ENCODE data around the gene INHA. TPM values are rescaled to one million over a fixed set of nuclear protein-coding genes. Genes with fewer than 3 reads are reported as not detected.
A peak's percentile ranks its signal among the peaks of the same experiment; 100 is the strongest.

INHA gene
- total RNA-seq, 1 donor from 2014 or later: not detected

DNA sequence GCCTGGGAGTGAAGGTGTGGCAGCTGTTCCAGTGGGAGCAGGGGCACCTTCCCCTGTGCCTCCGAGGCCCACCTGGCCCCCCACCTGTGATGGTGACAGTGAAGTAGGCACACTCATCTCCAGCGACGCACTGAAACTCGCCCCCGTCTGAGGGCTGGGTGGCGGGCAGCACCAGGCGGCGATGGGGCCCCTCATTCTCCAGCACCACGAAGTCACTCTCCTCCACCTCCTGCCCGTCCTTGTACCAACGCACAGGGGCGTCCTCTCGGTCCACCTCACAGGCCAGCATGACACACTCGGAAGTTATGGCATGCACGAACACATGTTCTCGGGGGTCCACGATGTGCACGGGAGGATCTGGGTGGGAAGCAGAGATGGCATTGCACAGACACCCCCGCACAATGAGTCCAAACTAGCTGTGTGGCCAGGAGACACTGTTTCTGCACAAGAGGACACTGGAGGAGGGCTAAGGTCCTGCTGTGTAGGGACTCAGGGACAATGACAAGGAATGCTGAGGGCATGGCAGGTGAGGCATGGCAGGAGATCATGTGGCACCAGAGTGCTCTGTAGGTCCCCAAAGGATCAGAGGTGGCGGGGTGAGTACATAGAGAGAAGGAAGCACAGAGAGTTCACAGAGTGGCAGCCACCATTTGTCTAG is 8.7 kb upstream of the INHA start:
- Histone ChIP-seq H3K27ac (ENCODE audit: low read depth, low read length) (no peak overlapping the region), H3K4me3 (ENCODE audit: low read length in 3 of 3) (no peak overlapping the region), H3K9me3 (ENCODE audit: control insufficient read depth in 3 of 3, low read length in 3 of 3) (no peaks in the 10 kb centered on the region), H3K36me3 (ENCODE audit: control insufficient read depth in 3 of 3, insufficient read depth in 3 of 3, low read length in 3 of 3) (peaks cover 65 to 70% (median 69%) of the 10 kb centered on the region in 3 donors), H3K27me3 (ENCODE audit: control insufficient read depth in 3 of 3, insufficient read depth in 3 of 3, low read length in 3 of 3) (no peaks in the 10 kb centered on the region), H3K4me1 (ENCODE audit: control insufficient read depth in 3 of 3, insufficient read depth in 3 of 3, low read length in 3 of 3) (no peaks in the 10 kb centered on the region), H3K9ac (ENCODE audit: low read depth in 1 of 3, low read length in 3 of 3) (no peak overlapping the region)

DNA sequence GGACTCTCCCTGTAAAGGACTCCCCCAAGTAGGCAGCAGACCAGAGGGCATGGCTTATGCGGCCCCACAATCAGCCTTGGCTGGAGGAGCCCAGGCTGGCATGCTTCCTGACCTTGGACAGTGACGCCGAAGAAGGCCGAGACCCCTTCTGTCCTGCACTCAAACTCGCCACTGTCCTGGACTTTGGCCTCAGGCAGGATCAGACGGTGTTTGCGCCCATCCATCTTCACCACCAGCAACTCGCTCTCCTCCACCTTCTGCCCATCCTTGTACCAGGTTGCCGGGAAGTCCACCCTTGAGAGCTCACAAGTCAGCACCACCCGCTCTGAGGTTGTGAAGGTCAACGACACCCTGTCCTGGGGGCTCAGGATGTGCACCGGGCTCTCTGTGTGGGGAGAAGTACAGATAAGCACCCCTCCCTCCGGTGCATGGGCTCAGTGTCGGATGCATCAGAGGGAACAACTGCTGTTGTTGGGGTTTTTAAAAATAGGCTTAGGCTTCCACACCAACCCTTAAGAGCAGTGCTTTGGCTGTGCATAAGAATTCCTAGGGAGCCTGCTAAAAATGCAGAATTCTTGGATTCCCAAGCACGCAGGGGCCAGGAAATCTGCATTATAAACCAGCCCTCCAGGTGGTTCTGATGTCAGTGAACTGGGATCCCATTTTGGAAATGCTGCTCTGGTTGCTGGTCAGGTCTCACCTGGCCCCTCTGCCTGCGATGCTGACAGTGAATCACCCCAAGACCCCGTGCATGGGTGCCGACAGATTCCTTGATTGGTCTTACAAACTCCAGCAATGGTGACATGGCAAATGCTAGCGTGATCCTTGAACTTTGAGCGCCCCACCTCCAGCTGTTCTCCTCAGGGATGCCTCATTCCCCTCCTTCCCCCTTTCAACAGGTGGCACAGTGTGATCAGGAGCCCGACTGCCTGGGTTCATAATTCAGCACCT is 6.7 kb upstream of the INHA start:
- Histone ChIP-seq H3K27me3 (ENCODE audit: control insufficient read depth in 3 of 3, insufficient read depth in 3 of 3, low read length in 3 of 3) (no peaks in the 10 kb centered on the region), H3K36me3 (ENCODE audit: control insufficient read depth in 3 of 3, insufficient read depth in 3 of 3, low read length in 3 of 3) (peaks cover 58 to 68% (median 64%) of the 10 kb centered on the region in 3 donors), H3K9me3 (ENCODE audit: control insufficient read depth in 3 of 3, low read length in 3 of 3) (no peaks in the 10 kb centered on the region), H3K4me1 (ENCODE audit: control insufficient read depth in 3 of 3, insufficient read depth in 3 of 3, low read length in 3 of 3) (peaks cover 6 to 11% (median 9%) of the 10 kb centered on the region in 3 donors), H3K27ac (ENCODE audit: low read depth, low read length) (no peak overlapping the region), H3K9ac (ENCODE audit: low read depth in 1 of 3, low read length in 3 of 3) (no peak overlapping the region), H3K4me3 (ENCODE audit: low read length in 3 of 3) (no peak overlapping the region)

DNA sequence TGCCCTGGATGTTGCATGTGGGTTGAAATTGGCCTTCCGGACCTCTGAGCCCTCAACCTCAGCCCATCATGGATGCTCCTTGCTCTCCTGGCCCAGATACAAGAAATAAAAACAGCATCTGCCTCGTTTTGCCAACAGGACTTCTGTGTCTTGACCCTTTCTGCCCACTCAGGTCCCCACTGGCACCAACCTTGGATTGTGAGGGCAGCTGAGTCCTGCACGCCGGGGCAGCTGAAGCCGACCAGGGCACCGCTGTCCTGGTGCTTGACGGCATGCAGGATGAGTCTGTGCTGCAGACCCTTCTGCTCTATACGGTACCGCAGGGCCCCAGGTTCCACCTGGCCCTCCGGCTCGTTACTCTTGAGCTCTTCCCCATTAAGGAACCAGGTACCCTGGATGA is 5.5 kb upstream of the INHA start:
- H3K27ac ChIP-seq (ENCODE audit: low read depth, low read length): no peak overlapping the region
- H3K9me3 ChIP-seq (ENCODE audit: control insufficient read depth in 3 of 3, low read length in 3 of 3): no peaks in the 10 kb centered on the region
- H3K9ac ChIP-seq (ENCODE audit: low read depth in 1 of 3, low read length in 3 of 3): peak overlapping the region in 1 of 3 donors; percentile 33
- no peak overlapping the region for H3K4me3 ChIP-seq (ENCODE audit: low read length in 3 of 3)
- H3K4me1 ChIP-seq (ENCODE audit: control insufficient read depth in 3 of 3, insufficient read depth in 3 of 3, low read length in 3 of 3): peaks cover 7 to 14% (median 10%) of the 10 kb centered on the region in 3 donors
- H3K27me3 ChIP-seq (ENCODE audit: control insufficient read depth in 3 of 3, insufficient read depth in 3 of 3, low read length in 3 of 3): no peaks in the 10 kb centered on the region
- peaks cover 53 to 59% (median 59%) of the 10 kb centered on the region in 3 donors for H3K36me3 ChIP-seq (ENCODE audit: control insufficient read depth in 3 of 3, insufficient read depth in 3 of 3, low read length in 3 of 3)

DNA sequence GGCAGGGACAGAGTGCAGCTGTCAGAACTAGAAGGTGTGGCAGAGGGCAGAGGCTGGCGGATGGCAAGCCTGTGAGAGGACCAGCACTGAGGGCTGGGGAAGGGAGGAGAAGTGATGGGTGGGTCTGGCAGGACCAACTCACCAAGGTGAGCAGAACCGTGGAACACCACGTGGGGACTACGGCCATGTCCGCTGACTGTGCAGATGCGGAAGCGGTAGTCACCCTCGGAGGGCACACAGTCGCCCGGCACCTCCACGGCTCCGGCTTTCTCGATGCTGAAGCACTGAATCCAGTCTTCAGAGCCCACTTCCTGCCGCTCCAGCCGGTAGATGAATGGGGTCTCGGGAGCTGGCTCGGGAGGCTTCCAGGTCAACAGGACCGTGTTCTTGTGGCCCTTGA is 5.0 kb upstream of the INHA start:
- Histone ChIP-seq H3K9me3 (ENCODE audit: control insufficient read depth in 3 of 3, low read length in 3 of 3) (no peaks in the 10 kb centered on the region), H3K27me3 (ENCODE audit: control insufficient read depth in 3 of 3, insufficient read depth in 3 of 3, low read length in 3 of 3) (no peaks in the 10 kb centered on the region), H3K4me1 (ENCODE audit: control insufficient read depth in 3 of 3, insufficient read depth in 3 of 3, low read length in 3 of 3) (peaks cover 12 to 19% (median 15%) of the 10 kb centered on the region in 3 donors), H3K27ac (ENCODE audit: low read depth, low read length) (no peak overlapping the region), H3K9ac (ENCODE audit: low read depth in 1 of 3, low read length in 3 of 3) (no peak overlapping the region), H3K36me3 (ENCODE audit: control insufficient read depth in 3 of 3, insufficient read depth in 3 of 3, low read length in 3 of 3) (peaks cover 48 to 55% (median 54%) of the 10 kb centered on the region in 3 donors), H3K4me3 (ENCODE audit: low read length in 3 of 3) (no peak overlapping the region)

DNA sequence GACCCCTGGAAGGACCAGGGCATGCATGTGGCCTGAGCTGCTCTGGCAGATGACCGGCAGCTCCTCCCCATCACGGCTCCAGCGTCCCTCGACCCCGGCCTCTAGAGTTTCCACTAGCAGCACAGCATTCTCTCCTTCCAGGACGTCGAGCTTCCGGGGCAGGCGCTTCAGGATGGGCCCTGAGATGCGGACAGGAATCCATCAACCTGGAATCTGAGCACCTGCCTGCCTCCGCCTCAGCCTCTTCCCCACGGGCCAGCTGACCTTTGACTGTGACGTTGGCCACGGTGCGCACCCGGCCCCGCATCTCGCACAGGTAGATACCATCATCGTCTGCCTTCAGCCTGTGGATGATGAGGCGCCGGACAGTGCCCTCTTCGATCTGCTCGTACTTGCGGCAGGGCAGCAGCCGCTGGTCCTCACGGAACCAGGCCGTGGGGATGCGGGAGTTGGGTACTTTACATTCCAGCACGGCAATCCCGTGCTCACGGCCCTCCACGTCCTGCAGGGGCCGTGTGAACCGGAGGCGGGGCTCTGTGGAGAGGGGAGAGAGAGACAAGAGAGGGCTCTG is 4.2 kb upstream of the INHA start:
- H3K9ac ChIP-seq (ENCODE audit: low read depth in 1 of 3, low read length in 3 of 3): no peak overlapping the region
- H3K27me3 ChIP-seq (ENCODE audit: control insufficient read depth in 3 of 3, insufficient read depth in 3 of 3, low read length in 3 of 3): no peaks in the 10 kb centered on the region
- no peak overlapping the region for H3K4me3 ChIP-seq (ENCODE audit: low read length in 3 of 3)
- H3K36me3 ChIP-seq (ENCODE audit: control insufficient read depth in 3 of 3, insufficient read depth in 3 of 3, low read length in 3 of 3): peaks cover 41 to 47% (median 46%) of the 10 kb centered on the region in 3 donors
- no peaks in the 10 kb centered on the region for H3K9me3 ChIP-seq (ENCODE audit: control insufficient read depth in 3 of 3, low read length in 3 of 3)
- peaks cover 12 to 20% (median 17%) of the 10 kb centered on the region in 3 donors for H3K4me1 ChIP-seq (ENCODE audit: control insufficient read depth in 3 of 3, insufficient read depth in 3 of 3, low read length in 3 of 3)
- no peak overlapping the region for H3K27ac ChIP-seq (ENCODE audit: low read depth, low read length)

DNA sequence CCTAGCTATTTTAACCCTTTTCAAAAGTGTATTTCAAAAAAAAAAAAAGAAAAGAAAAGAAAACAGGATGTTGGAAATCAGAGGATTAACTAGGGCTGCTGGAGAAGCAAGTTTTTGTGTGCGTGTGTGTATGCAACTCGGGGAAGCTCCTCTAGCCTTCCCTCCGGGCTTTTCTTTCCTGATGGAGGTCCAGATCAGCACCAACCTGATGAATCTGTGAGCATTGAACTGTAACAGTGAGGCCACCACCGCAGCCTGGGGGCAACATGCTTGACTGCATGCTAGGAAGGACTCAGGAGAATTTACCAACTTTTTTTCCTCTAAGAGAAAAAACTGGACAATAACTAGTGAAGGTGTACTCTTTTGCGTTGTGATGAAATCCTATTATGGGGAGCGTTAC is 3.1 kb upstream of the INHA start:
- no peak overlapping the region for H3K9ac ChIP-seq (ENCODE audit: low read depth in 1 of 3, low read length in 3 of 3)
- no peaks in the 10 kb centered on the region for H3K27me3 ChIP-seq (ENCODE audit: control insufficient read depth in 3 of 3, insufficient read depth in 3 of 3, low read length in 3 of 3)
- H3K27ac ChIP-seq (ENCODE audit: low read depth, low read length): no peak overlapping the region
- H3K36me3 ChIP-seq (ENCODE audit: control insufficient read depth in 3 of 3, insufficient read depth in 3 of 3, low read length in 3 of 3): peaks cover 29 to 36% (median 35%) of the 10 kb centered on the region in 3 donors
- H3K4me1 ChIP-seq (ENCODE audit: control insufficient read depth in 3 of 3, insufficient read depth in 3 of 3, low read length in 3 of 3): peaks cover 12 to 20% (median 17%) of the 10 kb centered on the region in 3 donors
- H3K9me3 ChIP-seq (ENCODE audit: control insufficient read depth in 3 of 3, low read length in 3 of 3): no peaks in the 10 kb centered on the region
- H3K4me3 ChIP-seq (ENCODE audit: low read length in 3 of 3): no peak overlapping the region

DNA sequence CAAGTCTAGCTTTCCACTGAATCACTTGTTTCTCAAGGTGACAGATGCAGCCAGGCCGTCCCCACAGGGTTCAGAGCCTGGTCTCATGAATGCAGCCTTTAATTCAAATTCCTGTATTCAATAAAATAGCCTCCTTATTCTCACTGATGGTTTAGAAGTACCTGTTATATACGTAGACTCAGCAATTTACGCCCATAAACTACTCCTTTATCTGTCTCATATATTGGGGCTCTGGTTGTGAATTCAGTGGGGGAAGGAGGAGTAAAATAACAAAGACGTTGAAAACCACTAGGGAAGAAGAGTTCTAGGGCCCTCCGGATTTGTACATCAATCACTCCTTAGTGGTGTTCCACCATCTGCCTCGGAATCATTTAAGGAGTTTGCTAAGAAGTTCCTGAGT is 2.5 kb upstream of the INHA start:
- Histone ChIP-seq H3K9me3 (ENCODE audit: control insufficient read depth in 3 of 3, low read length in 3 of 3) (no peaks in the 10 kb centered on the region), H3K4me1 (ENCODE audit: control insufficient read depth in 3 of 3, insufficient read depth in 3 of 3, low read length in 3 of 3) (peaks cover 12 to 20% (median 17%) of the 10 kb centered on the region in 3 donors), H3K36me3 (ENCODE audit: control insufficient read depth in 3 of 3, insufficient read depth in 3 of 3, low read length in 3 of 3) (peaks cover 23 to 30% (median 30%) of the 10 kb centered on the region in 3 donors), H3K27me3 (ENCODE audit: control insufficient read depth in 3 of 3, insufficient read depth in 3 of 3, low read length in 3 of 3) (no peaks in the 10 kb centered on the region), H3K27ac (ENCODE audit: low read depth, low read length) (peak overlapping the region; percentile 56), H3K4me3 (ENCODE audit: low read length in 3 of 3) (no peak overlapping the region), H3K9ac (ENCODE audit: low read depth in 1 of 3, low read length in 3 of 3) (peak overlapping the region in 1 of 3 donors; percentile 19)

DNA sequence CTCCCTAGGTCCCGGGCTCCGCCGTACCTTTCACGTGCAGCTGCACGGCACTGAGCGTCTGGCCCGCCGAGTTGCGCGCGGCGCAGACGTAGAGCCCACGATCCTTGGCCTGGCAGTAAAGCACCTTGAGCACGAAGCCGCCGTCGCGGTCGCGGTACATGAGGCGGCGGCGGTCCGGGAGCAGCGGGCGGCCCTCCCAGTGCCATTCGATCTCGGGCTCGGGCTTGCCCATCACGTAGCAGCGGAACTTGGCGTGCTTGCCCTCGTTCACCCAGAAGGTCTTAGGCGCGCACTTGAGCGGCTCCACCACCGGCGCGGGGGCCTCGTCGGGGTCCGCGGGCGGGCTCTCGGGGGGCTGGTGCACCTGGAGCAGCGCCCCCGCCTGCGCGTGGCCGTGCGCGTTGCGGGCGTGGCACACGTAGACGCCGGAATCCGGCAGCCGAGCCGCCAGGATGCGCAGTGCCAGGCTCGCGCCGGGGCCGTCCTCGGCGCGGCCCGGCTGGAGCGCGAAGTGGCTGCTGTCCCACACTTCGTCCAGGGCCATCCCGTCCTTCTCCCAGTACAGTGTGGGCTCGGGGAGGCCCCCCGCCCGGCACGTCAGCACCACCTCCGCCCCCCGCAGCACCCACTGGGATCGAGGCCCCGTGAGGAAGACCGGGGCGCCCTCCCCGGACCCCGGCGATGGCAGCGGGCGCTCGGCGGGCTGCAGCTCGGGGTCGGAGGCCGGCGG is 1.8 kb upstream of the INHA start:
- peak overlapping the region; percentile 19 to 89 (median 77) for H3K9ac ChIP-seq (ENCODE audit: low read depth in 1 of 3, low read length in 3 of 3)
- H3K9me3 ChIP-seq (ENCODE audit: control insufficient read depth in 3 of 3, low read length in 3 of 3): no peaks in the 10 kb centered on the region
- peaks cover 16 to 26% (median 23%) of the 10 kb centered on the region in 3 donors for H3K36me3 ChIP-seq (ENCODE audit: control insufficient read depth in 3 of 3, insufficient read depth in 3 of 3, low read length in 3 of 3)
- no peaks in the 10 kb centered on the region for H3K27me3 ChIP-seq (ENCODE audit: control insufficient read depth in 3 of 3, insufficient read depth in 3 of 3, low read length in 3 of 3)
- H3K4me1 ChIP-seq (ENCODE audit: control insufficient read depth in 3 of 3, insufficient read depth in 3 of 3, low read length in 3 of 3): peaks cover 12 to 20% (median 18%) of the 10 kb centered on the region in 3 donors
- peak overlapping the region; percentile 54 to 77 (median 76) for H3K4me3 ChIP-seq (ENCODE audit: low read length in 3 of 3)
- H3K27ac ChIP-seq (ENCODE audit: low read depth, low read length): peak overlapping the region; percentile 56

- H3K4me1 ChIP-seq (ENCODE audit: control insufficient read depth in 3 of 3, insufficient read depth in 3 of 3, low read length in 3 of 3): peaks cover 12 to 25% (median 23%) of the 10 kb centered on the region in 3 donors
- peak overlapping the region; percentile 82 for H3K27ac ChIP-seq (ENCODE audit: low read depth, low read length)
- H3K9ac ChIP-seq (ENCODE audit: low read depth in 1 of 3, low read length in 3 of 3): peak overlapping the region; percentile 19 to 89 (median 77)
- no peaks in the 10 kb centered on the region for H3K9me3 ChIP-seq (ENCODE audit: control insufficient read depth in 3 of 3, low read length in 3 of 3)
- peaks cover 0 to 2% (median 0%) of the 10 kb centered on the region in 3 donors for H3K27me3 ChIP-seq (ENCODE audit: control insufficient read depth in 3 of 3, insufficient read depth in 3 of 3, low read length in 3 of 3)
- peak overlapping the region; percentile 54 to 77 (median 76) for H3K4me3 ChIP-seq (ENCODE audit: low read length in 3 of 3)
- H3K36me3 ChIP-seq (ENCODE audit: control insufficient read depth in 3 of 3, insufficient read depth in 3 of 3, low read length in 3 of 3): peaks cover 12 to 22% (median 18%) of the 10 kb centered on the region in 3 donors
Observed at GRCh38 chr2:219570924-219571310, 1.2 kb upstream of the INHA start.

All from skeletal muscle tissue (tissue), 4 donors.